K562 (cell line): ENCODE results near the gene ZNF235. TPM values are rescaled to one million over a fixed set of nuclear protein-coding genes. Genes with fewer than 3 reads are reported as not detected.

ENCODE experiments used
- ATAC-seq: fragments of 200-7000 bp; cut with Tn5 transposase; 3 replicates; pipeline ENCODE4 v1.9.1; 2020; ENCODE audit warnings: moderate library complexity
- BruUV-seq: library from RNA; stranded (reverse); fragments of 400-500 nt; replicated peaks from 2 replicates; lab custom pipeline; 2021; lab: Mats Ljungman, UMichigan
- CTCF ChIA-PET: fragments of 300-600 bp; formaldehyde crosslinking; extraction: SDS; loops from one replicate; lab custom pipeline; 2021; ENCODE audit warnings: low intra/inter-chr PET ratio; lab: Yijun Ruan, JAX
- POLR2A ChIA-PET: fragments of 300-600, 350-650 bp; sonication (Branson Sonifier 250); formaldehyde crosslinking; extraction: SDS; loops from one replicate; lab custom pipeline; 2021; ENCODE audit warnings: antibody characterized with exemption, inconsistent platforms; lab: Yijun Ruan, JAX
- DNase-seq, 4 experiments: peaks; one replicate each; pipeline versions ENCODE4 v3.0.0 to v3.0.0-alpha.2; 2011 to 2018; ENCODE audit warnings: low spot score in 3 of 4, mixed read lengths in 3 of 4; ENCODE audit errors: extremely low read depth in 1 of 4
- FAIRE-seq: peaks from 2 replicates; lab custom pipeline; 2011; peaks lifted over from hg19 to GRCh38; lab: Jason Lieb, UNC
- H2AFZ ChIP-seq: 2 replicates; pipeline ENCODE4 v1.6.0; 2011; ENCODE audit warnings: low read depth, low read length, control low read depth, inconsistent platforms
- H3K27ac ChIP-seq: fragments of 200-600 bp; 3 replicates; pipeline ENCODE4 v1.8.0; 2011; ENCODE audit warnings: low read depth, mild to moderate bottlenecking, control low read depth, inconsistent platforms, low read length, moderate library complexity, mixed read lengths; ENCODE audit errors: extremely low read depth
- H3K27me3 ChIP-seq, 2 experiments: fragments of 300-600 bp in 1 of 2; 2 replicates in 1 of 2; 3 replicates in 1 of 2; pipeline versions ENCODE4 v1.6.0 to v1.8.0; 2011; ENCODE audit warnings: inconsistent platforms in 2 of 2, low read length in 2 of 2, mild to moderate bottlenecking in 1 of 2, mixed read lengths in 1 of 2, moderate library complexity in 1 of 2; ENCODE audit not compliant: control insufficient read depth in 2 of 2, insufficient read depth in 2 of 2
- H3K36me3 ChIP-seq: fragments of 300-600 bp; 3 replicates; pipeline ENCODE4 v1.8.0; 2011; ENCODE audit warnings: mild to moderate bottlenecking, low read length, inconsistent platforms; ENCODE audit not compliant: control insufficient read depth, insufficient read depth
- H3K4me1 ChIP-seq, 2 experiments: fragments of 200-600 bp in 1 of 2; replicated peaks in 1 of 2; 2 replicates in 1 of 2; 3 replicates in 1 of 2; pipeline versions ENCODE4 v1.5.1 to v1.8.0; 2011; ENCODE audit warnings: inconsistent platforms in 2 of 2, low read length in 2 of 2, mild to moderate bottlenecking in 1 of 2, mixed read lengths in 1 of 2, moderate library complexity in 1 of 2; ENCODE audit not compliant: control insufficient read depth in 2 of 2, insufficient read depth in 2 of 2
- H3K4me2 ChIP-seq: 2 replicates; pipeline ENCODE4 v1.6.1; 2011; ENCODE audit warnings: low read length, control low read depth, inconsistent platforms, mixed read lengths; ENCODE audit not compliant: insufficient read depth
- H3K4me3 ChIP-seq: fragments of 200-600 bp; sonication (generic), shearing (Covaris generic); 2 replicates; pipeline ENCODE4 v1.5.1; 2016; ENCODE audit warnings: control low read depth, inconsistent platforms
- H3K79me2 ChIP-seq: fragments of 200-600 bp; 3 replicates; pipeline ENCODE4 v1.8.0; 2011; ENCODE audit warnings: low read length, inconsistent platforms; ENCODE audit not compliant: control insufficient read depth, insufficient read depth
- H3K9ac ChIP-seq, 2 experiments: 2 replicates each; pipeline versions ENCODE4 v1.6.0 to v1.6.1; 2011; ENCODE audit warnings: low read depth in 2 of 2, low read length in 2 of 2, control low read depth in 1 of 2, inconsistent platforms in 1 of 2, mild to moderate bottlenecking in 1 of 2, mixed read lengths in 1 of 2; ENCODE audit not compliant: insufficient read depth in 1 of 2
- H3K9me1 ChIP-seq: one replicate; pipeline ENCODE4 v1.6.0; 2011; ENCODE audit warnings: inconsistent platforms, mild to moderate bottlenecking, low read length, moderate library complexity; ENCODE audit not compliant: control insufficient read depth, insufficient read depth
- H3K9me3 ChIP-seq: replicated peaks from 2 replicates; pipeline ENCODE4 v1.5.1; 2011; ENCODE audit warnings: low read depth, low read length, inconsistent platforms; ENCODE audit not compliant: control insufficient read depth, insufficient read depth
- H4K20me1 ChIP-seq: replicated peaks from 2 replicates; pipeline ENCODE4 v1.6.1; 2011; ENCODE audit warnings: low read length, inconsistent platforms, mixed read lengths; ENCODE audit not compliant: control insufficient read depth, insufficient read depth
- CBFB ChIP-seq: sonication (generic); formaldehyde crosslinking; IDR thresholded peaks from 2 replicates; pipeline ENCODE4 v1.4.0; 2020; ENCODE audit warnings: mild to moderate bottlenecking, missing genetic modification reagents
- CBX3 ChIP-seq, 2 experiments: IDR thresholded peaks; 1 replicate in 1 of 2; 2 replicates in 1 of 2; pipeline ENCODE4 v1.6.1; 2012; ENCODE audit warnings: inconsistent platforms in 2 of 2, low read length in 2 of 2, borderline replicate concordance in 1 of 2, control low read depth in 1 of 2
- FIP1L1 ChIP-seq: fragments of 200-400 bp; formaldehyde crosslinking; IDR thresholded peaks from 2 replicates; pipeline ENCODE4 v1.6.1; 2018; ENCODE audit warnings: mild to moderate bottlenecking, low read depth, low read length; ENCODE audit not compliant: poor library complexity, severe bottlenecking
- GABPB1 ChIP-seq: sonication (generic); formaldehyde crosslinking; IDR thresholded peaks from 2 replicates; pipeline ENCODE4 v1.8.0; 2022; ENCODE audit warnings: mild to moderate bottlenecking, missing genetic modification reagents
- KLF13 ChIP-seq: fragments of 450-650 bp; IDR thresholded peaks from 2 replicates; pipeline ENCODE4 v1.6.1; 2016; ENCODE audit warnings: missing genetic modification characterization, low read depth, mild to moderate bottlenecking, missing compliant biosample characterization, moderate library complexity, borderline replicate concordance
- MEF2D ChIP-seq: conservative IDR thresholded peaks from 2 replicates; pipeline ENCODE4 v1.6.1; 2016; ENCODE audit warnings: low read depth, missing genetic modification characterization, missing compliant biosample characterization
- PATZ1 ChIP-seq: fragments of 250-450 bp; sonication (Bioruptor Pico); IDR thresholded peaks from 2 replicates; pipeline ENCODE4 v1.5.0; 2020; ENCODE audit warnings: mild to moderate bottlenecking, borderline replicate concordance
- RNF2 ChIP-seq: sonication (generic); IDR thresholded peaks from 2 replicates; pipeline ENCODE4 v1.6.1; 2016
- TAF7 ChIP-seq: fragments of 450-650 bp; IDR thresholded peaks from 2 replicates; pipeline ENCODE4 v1.6.1; 2016; ENCODE audit warnings: missing genetic modification characterization, missing compliant biosample characterization
- ZBTB43 ChIP-seq: sonication (generic); formaldehyde crosslinking; IDR thresholded peaks from 2 replicates; pipeline ENCODE4 v1.8.0; 2023; ENCODE audit warnings: mild to moderate bottlenecking, missing genetic modification reagents
- ZFP36 ChIP-seq: fragments of 150-350 bp; IDR thresholded peaks from 2 replicates; pipeline ENCODE4 v1.6.1; 2018; ENCODE audit warnings: low read length, low read depth; ENCODE audit not compliant: partially characterized antibody
- ZKSCAN3 ChIP-seq: fragments of 250-450 bp; sonication (Bioruptor Pico); IDR thresholded peaks from 2 replicates; pipeline ENCODE4 v1.4.0; 2020
- ZNF146 ChIP-seq: IDR thresholded peaks from one replicate; pipeline ENCODE4 v1.6.1; 2018; ENCODE audit warnings: missing compliant biosample characterization; ENCODE audit not compliant: unreplicated experiment
- ZNF184 ChIP-seq: sonication (generic); formaldehyde crosslinking; IDR thresholded peaks from 2 replicates; pipeline ENCODE4 v1.5.0; 2020; ENCODE audit warnings: missing genetic modification reagents
- ZNF830 ChIP-seq: fragments of 250-450 bp; sonication (Bioruptor Pico); IDR thresholded peaks from 2 replicates; pipeline ENCODE4 v1.5.0; 2021; ENCODE audit warnings: mild to moderate bottlenecking
- WGBS: fragments of 100-300 bp; shearing (Covaris generic); methylation state at CpG from one replicate; pipeline ENCODE4 v1.1.6; 2016; ENCODE audit warnings: low coverage, mixed read lengths; ENCODE audit not compliant: insufficient coverage; ENCODE audit errors: missing lambda C conversion rate; 5-methylcytosine and 5-hydroxymethylcytosine counted together
- in situ Hi-C: fragments of 300-500 bp; cut with MboI; formaldehyde crosslinking; loops from 4 replicates; pipeline ENCODE4 v1.15.0; 2018; ENCODE audit warnings: inconsistent platforms, mixed read lengths
- intact Hi-C: fragments of 100-400 bp; cut with micrococcal nuclease; formaldehyde crosslinking; loops from 2 replicates; pipeline ENCODE4 v1.14.2; 2022
- polyA plus RNA-seq, 8 experiments: library from polyadenylated mRNA; depleted of rRNA in 4 of 8; stranded (reverse) in 5 of 8; unstranded in 3 of 8; fragments of >200 nt; fragmentation: Nextera tagmentation in 2 of 8; fragmentation: Illumina TruSeq in 1 of 8; extraction: Ambion mirVana in 2 of 8; extraction: Trizol in 1 of 8; gene quantifications; 2 replicates each; pipeline versions ENCODE4 v1.2.1 to v1.2.3, GENCODE V29; 2011 to 2014; ENCODE audit warnings: inconsistent platforms in 1 of 8, missing spikeins in 1 of 8
- total RNA-seq, 7 experiments: library from RNA; depleted of rRNA in 6 of 7; stranded (reverse); fragments of >200 nt in 6 of 7; fragmentation: Illumina TruSeq in 2 of 7; extraction: Trizol in 2 of 7; gene quantifications; 2 replicates each; pipeline versions ENCODE4 v1.2.1 to v1.2.3, GENCODE V29; 2011 to 2021; ENCODE audit warnings: low replicate concordance in 1 of 7

The ZNF235 gene
- total and polyA plus RNA-seq, 9 of the 15 experiments (the other 6 are each of a cell fraction or from before 2014, with no cell fraction given), result 0.68 to 2.9 (median 1.3) TPM

DNA sequence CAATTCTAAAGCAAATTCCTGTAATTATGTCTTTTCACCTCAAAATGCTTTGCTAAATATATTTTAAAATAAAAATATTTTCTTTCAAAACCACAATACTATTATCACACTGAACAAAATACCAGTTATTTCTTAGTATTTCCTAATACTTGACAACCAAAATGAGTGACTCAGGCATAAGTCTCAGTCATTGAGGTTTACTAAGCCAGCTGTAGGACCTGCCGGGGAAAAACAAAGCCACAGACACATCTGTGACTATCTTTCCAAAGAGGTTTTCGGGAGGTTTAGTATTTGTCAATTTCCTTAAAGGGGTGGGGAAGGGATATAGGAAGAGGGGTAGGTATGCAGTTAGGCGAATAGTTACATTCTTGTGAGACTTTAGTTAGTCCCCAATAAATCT is 3.2 kb upstream of the ZNF235 start:
- FAIRE-seq, result no peak
- no TSS peak for BruUV-seq

More for the DNA sequence above, 3.2 kb upstream of the ZNF235 start:
- DNase-seq, result no peak
- H4K20me1 ChIP-seq, result no peaks in the 10 kb centered on the region
- POLR2A ChIA-PET, result no interaction called here
- H3K27me3 ChIP-seq, result no peaks in the 10 kb centered on the region; a peak in 1 of 5 replicates
- in situ Hi-C loops (no loop called here), intact Hi-C loops (loop anchor here (10.0 kb wide), 1 partner anchor 93 kb away; the partner anchor contains the start of gene ZNF227)
- 1% methylated on average over 3 of the region's 3 CpGs for WGBS
- H3K4me1 ChIP-seq, result peaks cover 4% of the 10 kb centered on the region in 2 experiments; a peak in 2 of 5 replicates
- H3K9ac ChIP-seq, result no peak overlapping the region
- ATAC-seq, result no peak
- no peak overlapping the region for H3K4me2 ChIP-seq
- no peak for TF ChIP-seq CBFB (CRISPR knock-in tag)
- no peak for TF ChIP-seq ZFP36
- TF ChIP-seq TAF7 (tag), result no peak
- TF ChIP-seq KLF13 (tag), result no peak
- TF ChIP-seq FIP1L1, result no peak
- no peak for TF ChIP-seq PATZ1 (CRISPR knock-in tag)
- no peak for TF ChIP-seq ZNF146
- TF ChIP-seq ZKSCAN3 (CRISPR knock-in tag), result no peak
- no peak for TF ChIP-seq RNF2
- TF ChIP-seq GABPB1 (CRISPR knock-in tag), result no peak
- no peak for TF ChIP-seq MEF2D (tag)
- TF ChIP-seq CBX3 (IDR thresholded peaks at IDR 0.05; ENCODE audit: borderline replicate concordance in 1 of 2, low read length in 2 of 2), result no peak
- no peak for TF ChIP-seq ZBTB43 (CRISPR knock-in tag)
- TF ChIP-seq ZNF184 (CRISPR knock-in tag), result no peak
- TF ChIP-seq ZNF830 (CRISPR knock-in tag), result no peak
- H3K27ac ChIP-seq, result no peak overlapping the region
- no peaks in the 10 kb centered on the region for H3K36me3 ChIP-seq
- no peak overlapping the region for H2AFZ ChIP-seq
- CTCF ChIA-PET, result no interaction called here
- H3K79me2 ChIP-seq, result no peaks in the 10 kb centered on the region
- H3K4me3 ChIP-seq, result no peak overlapping the region
- peaks cover 2% of the 10 kb centered on the region; the same call in 1 of the 2 replicates for H3K9me3 ChIP-seq
- no peaks in the 10 kb centered on the region for H3K9me1 ChIP-seq
